OCI-LY1 (cell line): Measurements from ENCODE around the gene BCAN.

ENCODE experiments used
- H2AFZ ChIP-seq: fragments of 200-600 bp; sonication (generic), shearing (Covaris generic); 2 replicates; pipeline ENCODE4 v1.6.0; 2014; ENCODE audit warnings: antibody characterized with exemption, mild to moderate bottlenecking, low read length
- H3F3A ChIP-seq: fragments of 200-600 bp; sonication (generic), shearing (Covaris generic); 2 replicates; pipeline ENCODE4 v1.6.0; 2014; ENCODE audit warnings: mild to moderate bottlenecking, antibody characterized with exemption, low read length, moderate library complexity; ENCODE audit not compliant: insufficient read depth
- H3K27ac ChIP-seq: fragments of 200-600 bp; sonication (generic); 2 replicates; pipeline ENCODE4 v1.5.1; 2014; ENCODE audit warnings: low read length, mixed run types, mild to moderate bottlenecking, low read depth; ENCODE audit not compliant: poor library complexity, severe bottlenecking
- H3K27me3 ChIP-seq: fragments of 200-600 bp; sonication (generic); 2 replicates; pipeline ENCODE4 v1.6.0; 2014; ENCODE audit warnings: antibody characterized with exemption, mild to moderate bottlenecking, low read length, moderate library complexity; ENCODE audit not compliant: insufficient read depth
- H3K36me3 ChIP-seq: fragments of 200-600 bp; sonication (generic); 2 replicates; pipeline ENCODE4 v1.6.1; 2014; ENCODE audit warnings: mild to moderate bottlenecking, antibody characterized with exemption, low read length, moderate library complexity, mixed read lengths; ENCODE audit not compliant: insufficient read depth
- H3K4me1 ChIP-seq: fragments of 200-600 bp; sonication (generic); 2 replicates; pipeline ENCODE4 v1.5.1; 2014; ENCODE audit warnings: mild to moderate bottlenecking, low read length, moderate library complexity; ENCODE audit not compliant: insufficient read depth, severe bottlenecking
- H3K4me2 ChIP-seq: fragments of 200-600 bp; sonication (generic), shearing (Covaris generic); 2 replicates; pipeline ENCODE4 v1.6.1; 2014; ENCODE audit warnings: low read length
- H3K4me3 ChIP-seq: fragments of 200-600 bp; sonication (generic); 2 replicates; pipeline ENCODE4 v1.5.1; 2014; ENCODE audit warnings: low read length, low read depth, mild to moderate bottlenecking, mixed read lengths; ENCODE audit not compliant: poor library complexity, severe bottlenecking
- H3K79me2 ChIP-seq: fragments of 200-600 bp; shearing (Covaris generic); 2 replicates; pipeline ENCODE4 v1.6.1; 2016; ENCODE audit warnings: mixed run types, low read length, mixed read lengths; ENCODE audit not compliant: insufficient read depth
- H3K9ac ChIP-seq: fragments of 200-600 bp; sonication (generic), shearing (Covaris generic); 2 replicates; pipeline ENCODE4 v1.6.1; 2014; ENCODE audit warnings: mild to moderate bottlenecking, low read length, mixed read lengths
- H3K9me2 ChIP-seq: fragments of 200-600 bp; sonication (generic), shearing (Covaris generic); 2 replicates; pipeline ENCODE4 v1.6.1; 2014; ENCODE audit warnings: low read depth, mild to moderate bottlenecking, low read length, mixed read lengths
- H3K9me3 ChIP-seq: fragments of 200-600 bp; shearing (Covaris generic); 2 replicates; pipeline ENCODE4 v1.6.1; 2014; ENCODE audit warnings: low read length, mixed read lengths
- H4K20me1 ChIP-seq: fragments of 200-600 bp; sonication (generic), shearing (Covaris generic); 2 replicates; pipeline ENCODE4 v1.6.0; 2016; ENCODE audit warnings: mild to moderate bottlenecking, low read length; ENCODE audit not compliant: insufficient read depth
- EZH2 ChIP-seq: fragments of 200-600 bp; sonication (generic), shearing (Covaris generic); IDR thresholded peaks from 2 replicates; pipeline ENCODE4 v1.8.0; 2017; ENCODE audit warnings: borderline replicate concordance, mixed run types, mild to moderate bottlenecking, antibody characterized with exemption, low read length, moderate library complexity, mixed read lengths
- TF ChIP-seq, protein P1 (sequence below): fragments of 200-600 bp; sonication (generic), shearing (Covaris generic); IDR thresholded peaks from 2 replicates; pipeline ENCODE4 v1.5.1; 2017; ENCODE audit warnings: mild to moderate bottlenecking, antibody characterized with exemption, low read length, moderate library complexity, mixed read lengths

BCAN gene

DNA sequence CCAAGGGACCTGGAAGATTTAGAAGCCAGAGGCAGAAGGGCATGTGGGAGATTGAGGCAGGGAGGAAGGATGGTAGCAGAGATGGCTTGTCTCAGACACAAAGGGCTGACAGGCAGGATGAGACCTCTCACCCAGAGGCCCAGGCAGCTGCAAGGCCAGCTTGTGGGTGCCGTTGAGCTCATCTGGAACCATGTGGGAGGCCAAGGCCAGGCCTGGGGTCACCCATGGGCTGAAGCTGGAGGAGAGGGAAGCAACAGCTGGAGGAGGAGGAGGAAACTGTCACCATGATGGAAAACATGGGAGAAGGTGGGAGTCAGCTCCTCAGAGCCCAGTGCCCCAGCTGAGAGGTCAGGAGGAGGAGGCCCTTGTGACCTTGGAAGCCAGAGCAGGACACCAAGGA, 57.1 kb downstream of the BCAN start:
- no peaks in the 10 kb centered on the region for H3K4me1 ChIP-seq

GRCh38 chr1:156700736-156701531, 59.0 kb downstream of the BCAN start:
- peaks cover 11% of the 10 kb centered on the region; the same call in 1 of the 2 replicates for H3K27me3 ChIP-seq
- TF ChIP-seq, protein P1, sequence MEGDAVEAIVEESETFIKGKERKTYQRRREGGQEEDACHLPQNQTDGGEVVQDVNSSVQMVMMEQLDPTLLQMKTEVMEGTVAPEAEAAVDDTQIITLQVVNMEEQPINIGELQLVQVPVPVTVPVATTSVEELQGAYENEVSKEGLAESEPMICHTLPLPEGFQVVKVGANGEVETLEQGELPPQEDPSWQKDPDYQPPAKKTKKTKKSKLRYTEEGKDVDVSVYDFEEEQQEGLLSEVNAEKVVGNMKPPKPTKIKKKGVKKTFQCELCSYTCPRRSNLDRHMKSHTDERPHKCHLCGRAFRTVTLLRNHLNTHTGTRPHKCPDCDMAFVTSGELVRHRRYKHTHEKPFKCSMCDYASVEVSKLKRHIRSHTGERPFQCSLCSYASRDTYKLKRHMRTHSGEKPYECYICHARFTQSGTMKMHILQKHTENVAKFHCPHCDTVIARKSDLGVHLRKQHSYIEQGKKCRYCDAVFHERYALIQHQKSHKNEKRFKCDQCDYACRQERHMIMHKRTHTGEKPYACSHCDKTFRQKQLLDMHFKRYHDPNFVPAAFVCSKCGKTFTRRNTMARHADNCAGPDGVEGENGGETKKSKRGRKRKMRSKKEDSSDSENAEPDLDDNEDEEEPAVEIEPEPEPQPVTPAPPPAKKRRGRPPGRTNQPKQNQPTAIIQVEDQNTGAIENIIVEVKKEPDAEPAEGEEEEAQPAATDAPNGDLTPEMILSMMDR, result no peak
- TF ChIP-seq EZH2, result no peak

More for the DNA sequence above, 57.1 kb downstream of the BCAN start:
- no peaks in the 10 kb centered on the region for H3K9me3 ChIP-seq
- H3K9ac ChIP-seq, result no peak overlapping the region
- no peak overlapping the region for H3K4me3 ChIP-seq
- no peak overlapping the region for H2AFZ ChIP-seq
- no peaks in the 10 kb centered on the region for H3K9me2 ChIP-seq
- TF ChIP-seq, protein P1, result no peak
- no peak for TF ChIP-seq EZH2
- no peak overlapping the region for H3K4me2 ChIP-seq
- H3K36me3 ChIP-seq, result no peaks in the 10 kb centered on the region
- no peaks in the 10 kb centered on the region for H4K20me1 ChIP-seq
- no peaks in the 10 kb centered on the region for H3F3A ChIP-seq
- H3K79me2 ChIP-seq, result no peaks in the 10 kb centered on the region
- peaks cover 7% of the 10 kb centered on the region; the same call in 1 of the 2 replicates for H3K27me3 ChIP-seq
- H3K27ac ChIP-seq, result no peak overlapping the region

GRCh38 chr1:156703336-156703735, 61.4 kb downstream of the BCAN start:
- no peak overlapping the region for H3K4me3 ChIP-seq
- no peak overlapping the region for H3K4me2 ChIP-seq
- no peaks in the 10 kb centered on the region for H3K79me2 ChIP-seq
- no peaks in the 10 kb centered on the region for H3K36me3 ChIP-seq
- H3K27ac ChIP-seq, result no peak overlapping the region
- no peaks in the 10 kb centered on the region for H3K9me2 ChIP-seq
- no peaks in the 10 kb centered on the region for H3F3A ChIP-seq
- H3K9ac ChIP-seq, result no peak overlapping the region
- H3K9me3 ChIP-seq, result no peaks in the 10 kb centered on the region
- H4K20me1 ChIP-seq, result no peaks in the 10 kb centered on the region
- H3K27me3 ChIP-seq, result peaks cover 11% of the 10 kb centered on the region; the same call in 1 of the 2 replicates
- H3K4me1 ChIP-seq, result peaks cover 15% of the 10 kb centered on the region
- no peak overlapping the region for H2AFZ ChIP-seq
- no peak for TF ChIP-seq EZH2
- TF ChIP-seq, protein P1, result no peak

More at GRCh38 chr1:156700736-156701531, 59.0 kb downstream of the BCAN start:
- Histone ChIP-seq H3K4me1 (peaks cover 7% of the 10 kb centered on the region), H3K9ac (no peak overlapping the region), H2AFZ (no peak overlapping the region), H3K27ac (no peak overlapping the region), H3K4me2 (no peak overlapping the region), H3K9me3 (no peaks in the 10 kb centered on the region), H4K20me1 (no peaks in the 10 kb centered on the region), H3K79me2 (no peaks in the 10 kb centered on the region), H3K4me3 (no peak overlapping the region), H3K9me2 (no peaks in the 10 kb centered on the region), H3F3A (no peaks in the 10 kb centered on the region), H3K36me3 (no peaks in the 10 kb centered on the region)
